Mesenchymal stem cell (in vitro differentiated cells and primary cell): Measurements from ENCODE around the gene NAV2.
"Not testable (repeated sequence)": the region's sequence is repeated elsewhere in the genome, so short reads cannot be mapped to it uniquely, and the experiment has no call there.

ENCODE experiments used
- DNase-seq: peaks from one replicate; pipeline ENCODE4 v3.0.0-alpha.2; 2013
- H2AFZ ChIP-seq: one replicate; pipeline ENCODE4 v1.6.1; 2013; ENCODE audit warnings: low read depth, mild to moderate bottlenecking, control low read depth, inconsistent platforms, low read length, moderate library complexity
- H2AK5ac ChIP-seq: 2 replicates; pipeline ENCODE4 v1.6.1; 2013; ENCODE audit warnings: low read length, moderate library complexity, mild to moderate bottlenecking, inconsistent platforms; ENCODE audit not compliant: severe bottlenecking
- H2BK120ac ChIP-seq: one replicate; pipeline ENCODE4 v1.6.1; 2013; ENCODE audit warnings: low read depth, mild to moderate bottlenecking, inconsistent platforms, low read length, moderate library complexity
- H2BK12ac ChIP-seq, 2 experiments: one replicate each; pipeline ENCODE4 v1.6.1; 2013; ENCODE audit warnings: inconsistent platforms in 2 of 2, low read length in 2 of 2, mild to moderate bottlenecking in 2 of 2, moderate library complexity in 2 of 2, control low read depth in 1 of 2
- H2BK15ac ChIP-seq: one replicate; pipeline ENCODE4 v1.6.1; 2013; ENCODE audit warnings: mild to moderate bottlenecking, low read depth, inconsistent platforms; ENCODE audit not compliant: poor library complexity, severe bottlenecking
- H2BK5ac ChIP-seq: 2 replicates; pipeline ENCODE4 v1.6.1; 2013; ENCODE audit warnings: low read depth, mild to moderate bottlenecking, low read length, control low read depth, inconsistent platforms; ENCODE audit not compliant: poor library complexity, severe bottlenecking
- H3K14ac ChIP-seq, 2 experiments: one replicate each; pipeline ENCODE4 v1.6.1; 2013; ENCODE audit warnings: inconsistent platforms in 2 of 2, low read length in 2 of 2, control low read depth in 1 of 2, mild to moderate bottlenecking in 1 of 2, moderate library complexity in 1 of 2
- H3K18ac ChIP-seq, 2 experiments: one replicate each; pipeline ENCODE4 v1.6.1; 2013; ENCODE audit warnings: inconsistent platforms in 2 of 2, low read length in 2 of 2, control low read depth in 1 of 2, low read depth in 1 of 2, mild to moderate bottlenecking in 1 of 2
- H3K23ac ChIP-seq, 2 experiments: one replicate each; pipeline ENCODE4 v1.6.1; 2013; ENCODE audit warnings: inconsistent platforms in 2 of 2, low read length in 2 of 2, mild to moderate bottlenecking in 2 of 2, moderate library complexity in 2 of 2, control low read depth in 1 of 2
- H3K27ac ChIP-seq: 2 replicates; pipeline ENCODE4 v1.5.1; 2013; ENCODE audit warnings: mild to moderate bottlenecking, moderate library complexity, low read length, control low read depth, inconsistent platforms; ENCODE audit not compliant: poor library complexity, severe bottlenecking
- H3K27me3 ChIP-seq, 2 experiments: 2 replicates each; pipeline versions ENCODE4 v1.6.1 to v1.7.0; 2013; ENCODE audit warnings: low read length in 2 of 2, mild to moderate bottlenecking in 2 of 2, moderate library complexity in 2 of 2, control low read depth in 1 of 2, inconsistent platforms in 1 of 2; ENCODE audit not compliant: control insufficient read depth in 1 of 2, insufficient read depth in 1 of 2
- H3K36me3 ChIP-seq, 2 experiments: 2 replicates each; pipeline versions ENCODE4 v1.6.1 to v1.7.0; 2013; ENCODE audit warnings: low read length in 2 of 2, control low read depth in 1 of 2, inconsistent platforms in 1 of 2, low read depth in 1 of 2, mild to moderate bottlenecking in 1 of 2; ENCODE audit not compliant: insufficient read depth in 2 of 2, control insufficient read depth in 1 of 2
- H3K4ac ChIP-seq, 2 experiments: one replicate each; pipeline ENCODE4 v1.6.1; 2013; ENCODE audit warnings: inconsistent platforms in 2 of 2, low read length in 2 of 2, mild to moderate bottlenecking in 2 of 2, moderate library complexity in 2 of 2, control low read depth in 1 of 2, low read depth in 1 of 2
- H3K4me1 ChIP-seq: 2 replicates; pipeline ENCODE4 v1.6.1; 2013; ENCODE audit warnings: low read depth, low read length, control low read depth; ENCODE audit not compliant: control insufficient read depth, insufficient read depth
- H3K4me2 ChIP-seq: 2 replicates; pipeline ENCODE4 v1.6.1; 2013; ENCODE audit warnings: low read length, mild to moderate bottlenecking, inconsistent platforms; ENCODE audit not compliant: poor library complexity, severe bottlenecking
- H3K4me3 ChIP-seq, 2 experiments: 2 replicates each; pipeline versions ENCODE4 v1.5.1 to v1.7.0; 2013; ENCODE audit warnings: low read length in 2 of 2, mild to moderate bottlenecking in 2 of 2, control low read depth in 1 of 2, low read depth in 1 of 2; ENCODE audit not compliant: insufficient read depth in 1 of 2
- H3K79me1 ChIP-seq: replicated peaks from 2 replicates; pipeline ENCODE4 v1.6.1; 2013; ENCODE audit warnings: mild to moderate bottlenecking, control low read depth, low read length, inconsistent platforms; ENCODE audit not compliant: poor library complexity, severe bottlenecking
- H3K9ac ChIP-seq: 2 replicates; pipeline ENCODE4 v1.7.0; 2013; ENCODE audit warnings: mild to moderate bottlenecking, low read length, moderate library complexity
- H3K9me3 ChIP-seq: 2 replicates; pipeline ENCODE4 v1.7.0; 2013; ENCODE audit warnings: mild to moderate bottlenecking, low read length; ENCODE audit not compliant: control insufficient read depth
- H4K8ac ChIP-seq: one replicate; pipeline ENCODE4 v1.6.1; 2013; ENCODE audit warnings: inconsistent platforms, mild to moderate bottlenecking, low read length, moderate library complexity
- H4K91ac ChIP-seq: one replicate; pipeline ENCODE4 v1.6.1; 2013; ENCODE audit warnings: mild to moderate bottlenecking, low read length, inconsistent platforms
- WGBS: methylation state at CpG from one replicate; pipeline ENCODE4 v1.1.7; 2013; ENCODE audit warnings: mixed read lengths; 5-methylcytosine and 5-hydroxymethylcytosine counted together

Gene NAV2

GRCh38 chr11:19923626-19924025 lies 211.0 kb downstream of the NAV2 start:
- no peak for DNase-seq

GRCh38 chr11:19924311-19924710 lies 211.7 kb downstream of the NAV2 start:
- H3K4me1 ChIP-seq: peaks cover under 1% of the 10 kb centered on the region
- H2BK5ac ChIP-seq: no peak overlapping the region
- no peak overlapping the region for H4K91ac ChIP-seq
- no peak for DNase-seq
- no peak overlapping the region for H3K4me2 ChIP-seq
- H3K4me3 ChIP-seq: no peak overlapping the region
- no peaks in the 10 kb centered on the region for H3K27me3 ChIP-seq
- H3K14ac ChIP-seq: no peak overlapping the region
- no peak overlapping the region for H4K8ac ChIP-seq
- peaks cover 10% of the 10 kb centered on the region for H3K79me1 ChIP-seq
- H3K9me3 ChIP-seq: no peaks in the 10 kb centered on the region
- no CpG with 5 or more reads among the region's 1 CpG for WGBS
- no peak overlapping the region for H3K23ac ChIP-seq
- no peak overlapping the region for H2BK15ac ChIP-seq
- peaks cover 0 to 37% of the 10 kb centered on the region in 2 experiments for H3K36me3 ChIP-seq
- H2BK120ac ChIP-seq: no peak overlapping the region
- no peak overlapping the region for H3K18ac ChIP-seq
- no peak overlapping the region for H2AFZ ChIP-seq
- H3K4ac ChIP-seq: no peak overlapping the region
- H2AK5ac ChIP-seq: no peak overlapping the region
- H3K27ac ChIP-seq: no peak overlapping the region
- no peak overlapping the region for H3K9ac ChIP-seq
- no peak overlapping the region for H2BK12ac ChIP-seq

More at GRCh38 chr11:19923626-19924025, 211.0 kb downstream of the NAV2 start:
- H3K14ac ChIP-seq: no peak overlapping the region
- H3K4ac ChIP-seq: no peak overlapping the region
- H2AK5ac ChIP-seq: no peak overlapping the region
- peaks cover 0 to 33% of the 10 kb centered on the region in 2 experiments for H3K36me3 ChIP-seq
- H2BK15ac ChIP-seq: no peak overlapping the region
- no peak overlapping the region for H4K91ac ChIP-seq
- no peak overlapping the region for H4K8ac ChIP-seq
- H3K4me2 ChIP-seq: no peak overlapping the region
- no peak overlapping the region for H2BK12ac ChIP-seq
- no peaks in the 10 kb centered on the region for H3K9me3 ChIP-seq
- H3K4me1 ChIP-seq: peaks cover 4% of the 10 kb centered on the region
- H3K79me1 ChIP-seq: peaks cover 10% of the 10 kb centered on the region
- H2BK5ac ChIP-seq: no peak overlapping the region
- no peak overlapping the region for H3K4me3 ChIP-seq
- no peak overlapping the region for H2AFZ ChIP-seq
- no peak overlapping the region for H3K18ac ChIP-seq
- 80% methylated on average over 1 of the region's 1 CpG for WGBS
- H3K23ac ChIP-seq: no peak overlapping the region
- no peaks in the 10 kb centered on the region for H3K27me3 ChIP-seq
- no peak overlapping the region for H3K9ac ChIP-seq
- H3K27ac ChIP-seq: no peak overlapping the region
- no peak overlapping the region for H2BK120ac ChIP-seq

DNA sequence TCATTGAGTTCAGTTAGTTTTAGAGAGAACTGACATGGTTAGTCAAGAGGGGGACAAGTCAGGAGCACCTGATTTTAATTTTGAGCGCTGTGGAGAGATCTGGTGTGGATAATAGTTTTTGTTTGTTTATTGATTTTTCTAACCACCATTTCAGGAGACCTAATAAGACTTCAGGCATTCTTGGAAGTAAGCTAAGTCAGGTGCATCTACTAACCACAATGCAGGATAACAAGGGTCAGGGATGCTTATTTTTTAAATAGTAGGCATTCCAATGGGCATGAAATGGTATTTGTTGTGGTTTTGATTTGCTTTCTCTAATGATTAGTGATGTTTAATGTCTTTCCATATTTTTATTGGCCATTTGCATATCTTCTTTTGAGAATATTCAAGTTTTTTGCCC lies 212.1 kb downstream of the NAV2 start:
- Histone ChIP-seq H3K79me1 (peaks cover 10% of the 10 kb centered on the region), H2BK15ac (no peak overlapping the region), H3K18ac (no peak overlapping the region), H3K23ac (no peak overlapping the region), H4K8ac (no peak overlapping the region), H3K27me3 (no peaks in the 10 kb centered on the region), H3K9ac (no peak overlapping the region), H2BK5ac (no peak overlapping the region), H3K27ac (no peak overlapping the region), H3K4me1 (no peaks in the 10 kb centered on the region), H2AFZ (no peak overlapping the region), H2AK5ac (no peak overlapping the region), H3K4me3 (no peak overlapping the region), H2BK12ac (no peak overlapping the region), H3K36me3 (peaks cover 0 to 38% of the 10 kb centered on the region in 2 experiments), H3K14ac (no peak overlapping the region), H4K91ac (no peak overlapping the region), H3K9me3 (no peaks in the 10 kb centered on the region), H2BK120ac (no peak overlapping the region), H3K4ac (no peak overlapping the region), H3K4me2 (no peak overlapping the region)
- WGBS: 75% methylated on average over 1 of the region's 1 CpG
- no peak for DNase-seq

DNA sequence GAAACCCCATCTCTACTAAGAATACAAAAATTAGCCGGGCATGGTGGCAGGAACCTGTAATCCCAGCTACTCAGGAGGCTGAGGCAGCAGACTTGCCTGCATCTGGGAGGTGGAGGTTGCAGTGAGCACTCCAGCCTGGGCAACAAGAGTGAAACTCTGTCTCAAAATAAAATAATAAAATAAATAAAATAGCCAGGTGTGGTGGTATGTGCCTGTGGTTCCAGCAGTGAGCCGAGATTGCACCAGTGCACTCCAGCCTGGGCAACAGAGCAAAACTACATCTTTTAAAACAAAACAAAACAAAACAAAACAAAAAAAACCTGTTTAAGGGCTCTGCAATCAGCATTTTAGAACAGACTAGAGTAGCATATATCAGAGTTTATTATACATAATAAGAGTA lies 214.8 kb downstream of the NAV2 start:
- H2AK5ac ChIP-seq: not testable (repeated sequence)

More for the DNA sequence above, 214.8 kb downstream of the NAV2 start:
- H2BK5ac ChIP-seq, H2BK12ac ChIP-seq, H3K27ac ChIP-seq, H3K4me1 ChIP-seq, H3K4me2 ChIP-seq, DNase-seq, H4K8ac ChIP-seq, H2AFZ ChIP-seq, H3K9me3 ChIP-seq, H3K23ac ChIP-seq, H3K4ac ChIP-seq, H4K91ac ChIP-seq, H3K4me3 ChIP-seq, H3K9ac ChIP-seq, H3K14ac ChIP-seq, H2BK15ac ChIP-seq, H3K18ac ChIP-seq, H2BK120ac ChIP-seq, H3K27me3 ChIP-seq: not testable (repeated sequence)
- peaks cover 0 to 29% of the 10 kb centered on the region in 2 experiments for H3K36me3 ChIP-seq
- 100% methylated on average over 1 of the region's 2 CpGs for WGBS
- peaks cover 10% of the 10 kb centered on the region for H3K79me1 ChIP-seq
